HepG2 (cell line): ENCODE results near the gene SSX4B. TPM values are rescaled to one million over a fixed set of nuclear protein-coding genes. Genes with fewer than 3 reads are reported as not detected.

Experiments used
- ATAC-seq: fragments of 200-7000 bp; cut with Tn5 transposase; 3 replicates; pipeline ENCODE4 v1.9.1; 2020; ENCODE audit warnings: mild to moderate bottlenecking, moderate library complexity
- BruUV-seq: library from RNA; stranded (reverse); fragments of 400-500 nt; replicated peaks from 2 replicates; lab custom pipeline; 2021; lab: Mats Ljungman, UMichigan
- CTCF ChIA-PET: fragments of 300-600 bp; formaldehyde crosslinking; extraction: SDS; loops from one replicate; lab custom pipeline; 2021; ENCODE audit warnings: low total read pairs, inconsistent platforms, low intra/inter-chr PET ratio; lab: Yijun Ruan, JAX
- POLR2A ChIA-PET: fragments of 350-600 bp; sonication (Branson Sonifier 250); formaldehyde crosslinking; loops from one replicate; lab custom pipeline; 2020; ENCODE audit warnings: antibody characterized with exemption, inconsistent platforms; lab: Yijun Ruan, JAX
- DNase-seq: peaks from one replicate; pipeline ENCODE4 v3.0.0-alpha.2; 2015; ENCODE audit warnings: low spot score
- FAIRE-seq: peaks from 3 replicates; lab custom pipeline; 2011; peaks lifted over from hg19 to GRCh38; lab: Jason Lieb, UNC
- H2AFZ ChIP-seq: one replicate; pipeline ENCODE4 v1.6.1; 2011; ENCODE audit warnings: low read length, inconsistent platforms
- H3K27ac ChIP-seq: fragments of 300-600 bp; 3 replicates; pipeline ENCODE4 v1.8.0; 2011; ENCODE audit warnings: mixed run types, mild to moderate bottlenecking, mixed read lengths, low read length, inconsistent platforms; ENCODE audit not compliant: insufficient read depth; ENCODE audit errors: extremely low read length
- H3K27me3 ChIP-seq, 2 experiments: fragments of 200-600 bp in 1 of 2; 2 replicates in 1 of 2; 3 replicates in 1 of 2; pipeline versions ENCODE4 v1.6.0 to v1.8.0; 2011; ENCODE audit warnings: low read length in 2 of 2, mild to moderate bottlenecking in 2 of 2, moderate library complexity in 2 of 2, inconsistent platforms in 1 of 2; ENCODE audit not compliant: insufficient read depth in 2 of 2, control insufficient read depth in 1 of 2
- H3K36me3 ChIP-seq, 2 experiments: fragments of 200-600 bp in 1 of 2; replicated peaks in 1 of 2; 2 replicates in 1 of 2; 3 replicates in 1 of 2; pipeline versions ENCODE4 v1.5.1 to v1.8.0; 2011; ENCODE audit warnings: low read length in 2 of 2, inconsistent platforms in 1 of 2; ENCODE audit not compliant: insufficient read depth in 2 of 2, control insufficient read depth in 1 of 2
- H3K4me1 ChIP-seq: 2 replicates; pipeline ENCODE4 v1.5.1; 2012; ENCODE audit warnings: low read length, inconsistent platforms; ENCODE audit not compliant: insufficient read depth
- H3K4me2 ChIP-seq: 2 replicates; pipeline ENCODE4 v1.6.0; 2011; ENCODE audit warnings: low read depth, low read length, inconsistent platforms
- H3K4me3 ChIP-seq, 3 experiments: fragments of 200-600 bp in 1 of 3; sonication (generic), shearing (Covaris generic) in 1 of 3; replicated peaks in 1 of 3; 2 replicates each; pipeline ENCODE4 v1.5.1; 2011 to 2016; ENCODE audit warnings: low read length in 3 of 3, inconsistent platforms in 2 of 3, low read depth in 2 of 3, mild to moderate bottlenecking in 2 of 3, control low read depth in 1 of 3, mixed read lengths in 1 of 3; ENCODE audit not compliant: insufficient read depth in 1 of 3
- H3K79me2 ChIP-seq: one replicate; pipeline ENCODE4 v1.6.1; 2011; ENCODE audit warnings: low read length, inconsistent platforms; ENCODE audit not compliant: insufficient read depth
- H3K9ac ChIP-seq: 2 replicates; pipeline ENCODE4 v1.6.0; 2011; ENCODE audit warnings: mild to moderate bottlenecking, low read depth, low read length, inconsistent platforms; ENCODE audit not compliant: insufficient read depth
- H3K9me3 ChIP-seq: 2 replicates; pipeline ENCODE4 v1.5.1; 2012; ENCODE audit warnings: mild to moderate bottlenecking, low read length
- H4K20me1 ChIP-seq: 2 replicates; pipeline ENCODE4 v1.6.0; 2011; ENCODE audit warnings: inconsistent platforms, mild to moderate bottlenecking, low read length, moderate library complexity; ENCODE audit not compliant: insufficient read depth
- ARHGAP35 ChIP-seq: sonication (generic); formaldehyde crosslinking; IDR thresholded peaks from 2 replicates; pipeline ENCODE4 v1.9.0; 2022; ENCODE audit warnings: mild to moderate bottlenecking, inconsistent platforms, moderate library complexity, missing genetic modification reagents, borderline replicate concordance
- DZIP1 ChIP-seq: sonication (generic); formaldehyde crosslinking; IDR thresholded peaks from 2 replicates; pipeline ENCODE4 v1.5.0; 2020; ENCODE audit warnings: mild to moderate bottlenecking, missing genetic modification reagents
- HNRNPLL ChIP-seq: fragments of 200-400 bp; formaldehyde crosslinking; IDR thresholded peaks from 2 replicates; pipeline ENCODE4 v1.6.1; 2017; ENCODE audit warnings: mild to moderate bottlenecking, low read depth, low read length; ENCODE audit not compliant: poor library complexity, severe bottlenecking
- KDM5B ChIP-seq: sonication (generic); formaldehyde crosslinking; IDR thresholded peaks from 2 replicates; pipeline ENCODE4 v1.4.0; 2020; ENCODE audit warnings: missing genetic modification reagents, mild to moderate bottlenecking, borderline replicate concordance
- NR0B2 ChIP-seq: sonication (generic); formaldehyde crosslinking; IDR thresholded peaks from 2 replicates; pipeline ENCODE4 v1.4.0; 2020; ENCODE audit warnings: mild to moderate bottlenecking, missing genetic modification reagents
- PCBP1 ChIP-seq: fragments of 200-400 bp; formaldehyde crosslinking; IDR thresholded peaks from 2 replicates; pipeline ENCODE4 v1.6.1; 2017; ENCODE audit warnings: mild to moderate bottlenecking, low read depth, low read length, borderline replicate concordance
- POGZ ChIP-seq: sonication (generic); formaldehyde crosslinking; IDR thresholded peaks from 2 replicates; pipeline ENCODE4 v1.4.0; 2020; ENCODE audit warnings: mild to moderate bottlenecking, missing genetic modification reagents
- SOX13 ChIP-seq, 3 experiments: fragments of 450-650 bp in 1 of 3; sonication (generic) in 1 of 3; formaldehyde crosslinking in 1 of 3; IDR thresholded peaks in 2 of 3; conservative IDR thresholded peaks in 1 of 3; 2 replicates each; pipeline versions ENCODE4 v1.5.0 to v1.6.1; 2016 to 2020; ENCODE audit warnings: antibody characterized with exemption in 1 of 3, mild to moderate bottlenecking in 1 of 3, missing compliant biosample characterization in 1 of 3, missing genetic modification reagents in 1 of 3, moderate library complexity in 1 of 3
- WGBS: methylation state at CpG from one replicate; pipeline ENCODE4 v1.1.6; 2017; ENCODE audit warnings: low lambda C conversion rate; 5-methylcytosine and 5-hydroxymethylcytosine counted together
- in situ Hi-C: cut with HindIII; loops from 2 replicates; pipeline ENCODE4 v1.10.0; 2017; ENCODE audit warnings: low pct_unique_long_range_greater_than_20kb; ENCODE audit not compliant: extremely low pct_ligation_motif_present
- intact Hi-C: fragments of 100-400 bp; cut with micrococcal nuclease; formaldehyde crosslinking; loops from one replicate; pipeline ENCODE4 v1.10.0; 2022; ENCODE audit not compliant: unreplicated experiment
- polyA plus RNA-seq, 8 experiments: library from polyadenylated mRNA; depleted of rRNA in 3 of 8; stranded (reverse) in 7 of 8; unstranded in 1 of 8; fragments of >200 nt; fragmentation: Illumina TruSeq in 4 of 8; extraction: Trizol in 4 of 8; gene quantifications; 2 replicates each; pipeline versions ENCODE4 v1.2.1 to v1.2.3, GENCODE V29; 2011 to 2016; ENCODE audit warnings: low read depth in 4 of 8, missing spikeins in 1 of 8, mixed read lengths in 1 of 8; ENCODE audit not compliant: insufficient read depth in 1 of 8
- total RNA-seq, 5 experiments: library from RNA; depleted of rRNA; stranded (reverse); fragments of >200 nt; fragmentation: Illumina TruSeq; extraction: Trizol; gene quantifications; 2 replicates each; pipeline ENCODE4 v1.2.3, GENCODE V29; 2016; ENCODE audit warnings: low read depth in 1 of 5

Gene SSX4B
- total and polyA plus RNA-seq, 2 of the 13 experiments (the other 11 are each of a cell fraction or from before 2014, with no cell fraction given), result not detected

- Histone ChIP-seq H4K20me1 (no peaks in the 10 kb centered on the region), H3K9me3 (no peaks in the 10 kb centered on the region), H3K4me1 (peaks cover 7% of the 10 kb centered on the region), H3K4me3 (no peak overlapping the region), H2AFZ (no peak overlapping the region), H3K27ac (no peak overlapping the region), H3K36me3 (peaks cover 1 to 13% of the 10 kb centered on the region in 2 experiments; a peak in 3 of 5 replicates), H3K9ac (no peak overlapping the region), H3K27me3 (no peaks in the 10 kb centered on the region), H3K4me2 (no peak overlapping the region), H3K79me2 (no peaks in the 10 kb centered on the region)
- in situ Hi-C loops (no loop called here), intact Hi-C loops (no loop called here)
- ATAC-seq (no peak), FAIRE-seq (no peak), DNase-seq (no peak)
- whole genome bisulfite sequencing, result 92% methylated on average over 1 of the region's 6 CpGs
- TF ChIP-seq SOX13 (IDR thresholded peaks at IDR 0.05) (no peak), SOX13 (CRISPR knock-in tag; conservative IDR thresholded peaks at IDR 0.05 in 1 of 2, IDR thresholded peaks at IDR 0.05 in 1 of 2) (no peak), KDM5B (no peak), PCBP1 (no peak), POGZ (CRISPR knock-in tag) (no peak), ARHGAP35 (CRISPR knock-in tag) (no peak), NR0B2 (CRISPR knock-in tag) (no peak), HNRNPLL (no peak), DZIP1 (CRISPR knock-in tag) (no peak)
- BruUV-seq, result no TSS peak
- ChIA-PET POLR2A (interaction anchor here (1.1 kb wide), 1 partner anchor 11 kb away, joined by 3 read pairs; no protein-coding TSS in a partner anchor), CTCF (no interaction called here)
These were observed 47.7 kb upstream of the SSX4B start for GRCh38 chrX:48459483-48459882.
